HepG2 (cell line): ENCODE results near the gene ARR3. TPM values are rescaled to one million over a fixed set of nuclear protein-coding genes. Genes with fewer than 3 reads are reported as not detected.

Experiments
- ATAC-seq: fragments of 200-7000 bp; cut with Tn5 transposase; 3 replicates; pipeline ENCODE4 v1.9.1; 2020; ENCODE audit warnings: mild to moderate bottlenecking, moderate library complexity
- BruUV-seq: library from RNA; stranded (reverse); fragments of 400-500 nt; replicated peaks from 2 replicates; lab custom pipeline; 2021; lab: Mats Ljungman, UMichigan
- CTCF ChIA-PET: fragments of 300-600 bp; formaldehyde crosslinking; extraction: SDS; loops from one replicate; lab custom pipeline; 2021; ENCODE audit warnings: low total read pairs, inconsistent platforms, low intra/inter-chr PET ratio; lab: Yijun Ruan, JAX
- POLR2A ChIA-PET: fragments of 350-600 bp; sonication (Branson Sonifier 250); formaldehyde crosslinking; loops from one replicate; lab custom pipeline; 2020; ENCODE audit warnings: antibody characterized with exemption, inconsistent platforms; lab: Yijun Ruan, JAX
- DNase-seq: peaks from one replicate; pipeline ENCODE4 v3.0.0-alpha.2; 2015; ENCODE audit warnings: low spot score
- FAIRE-seq: peaks from 3 replicates; lab custom pipeline; 2011; peaks lifted over from hg19 to GRCh38; lab: Jason Lieb, UNC
- H2AFZ ChIP-seq: one replicate; pipeline ENCODE4 v1.6.1; 2011; ENCODE audit warnings: low read length, inconsistent platforms
- H3K27ac ChIP-seq: fragments of 300-600 bp; 3 replicates; pipeline ENCODE4 v1.8.0; 2011; ENCODE audit warnings: mixed run types, mild to moderate bottlenecking, mixed read lengths, low read length, inconsistent platforms; ENCODE audit not compliant: insufficient read depth; ENCODE audit errors: extremely low read length
- H3K27me3 ChIP-seq, 2 experiments: fragments of 200-600 bp in 1 of 2; 2 replicates in 1 of 2; 3 replicates in 1 of 2; pipeline versions ENCODE4 v1.6.0 to v1.8.0; 2011; ENCODE audit warnings: low read length in 2 of 2, mild to moderate bottlenecking in 2 of 2, moderate library complexity in 2 of 2, inconsistent platforms in 1 of 2; ENCODE audit not compliant: insufficient read depth in 2 of 2, control insufficient read depth in 1 of 2
- H3K36me3 ChIP-seq, 2 experiments: fragments of 200-600 bp in 1 of 2; replicated peaks in 1 of 2; 2 replicates in 1 of 2; 3 replicates in 1 of 2; pipeline versions ENCODE4 v1.5.1 to v1.8.0; 2011; ENCODE audit warnings: low read length in 2 of 2, inconsistent platforms in 1 of 2; ENCODE audit not compliant: insufficient read depth in 2 of 2, control insufficient read depth in 1 of 2
- H3K4me1 ChIP-seq: 2 replicates; pipeline ENCODE4 v1.5.1; 2012; ENCODE audit warnings: low read length, inconsistent platforms; ENCODE audit not compliant: insufficient read depth
- H3K4me2 ChIP-seq: 2 replicates; pipeline ENCODE4 v1.6.0; 2011; ENCODE audit warnings: low read depth, low read length, inconsistent platforms
- H3K4me3 ChIP-seq, 3 experiments: fragments of 200-600 bp in 1 of 3; sonication (generic), shearing (Covaris generic) in 1 of 3; replicated peaks in 1 of 3; 2 replicates each; pipeline ENCODE4 v1.5.1; 2011 to 2016; ENCODE audit warnings: low read length in 3 of 3, inconsistent platforms in 2 of 3, low read depth in 2 of 3, mild to moderate bottlenecking in 2 of 3, control low read depth in 1 of 3, mixed read lengths in 1 of 3; ENCODE audit not compliant: insufficient read depth in 1 of 3
- H3K79me2 ChIP-seq: one replicate; pipeline ENCODE4 v1.6.1; 2011; ENCODE audit warnings: low read length, inconsistent platforms; ENCODE audit not compliant: insufficient read depth
- H3K9ac ChIP-seq: 2 replicates; pipeline ENCODE4 v1.6.0; 2011; ENCODE audit warnings: mild to moderate bottlenecking, low read depth, low read length, inconsistent platforms; ENCODE audit not compliant: insufficient read depth
- H3K9me3 ChIP-seq: 2 replicates; pipeline ENCODE4 v1.5.1; 2012; ENCODE audit warnings: mild to moderate bottlenecking, low read length
- H4K20me1 ChIP-seq: 2 replicates; pipeline ENCODE4 v1.6.0; 2011; ENCODE audit warnings: inconsistent platforms, mild to moderate bottlenecking, low read length, moderate library complexity; ENCODE audit not compliant: insufficient read depth
- GFI1 ChIP-seq: sonication (generic); formaldehyde crosslinking; IDR thresholded peaks from 2 replicates; pipeline ENCODE4 v1.5.0; 2020; ENCODE audit warnings: missing genetic modification reagents, mild to moderate bottlenecking, borderline replicate concordance
- RBM22 ChIP-seq: fragments of 200-400 bp; formaldehyde crosslinking; optimal IDR thresholded peaks from 2 replicates; pipeline ENCODE3; 2017; ENCODE audit warnings: mild to moderate bottlenecking, low read length, moderate library complexity
- ZBTB7A ChIP-seq: sonication (generic); formaldehyde crosslinking; IDR thresholded peaks from 2 replicates; pipeline ENCODE4 v1.8.0; 2022; ENCODE audit warnings: mild to moderate bottlenecking, missing genetic modification reagents
- ZNF644 ChIP-seq: IDR thresholded peaks from 2 replicates; pipeline ENCODE4 v1.6.1; 2016; ENCODE audit warnings: low read depth
- ZSCAN5A ChIP-seq: sonication (generic); formaldehyde crosslinking; IDR thresholded peaks from 2 replicates; pipeline ENCODE4 v1.8.0; 2022; ENCODE audit warnings: mild to moderate bottlenecking, missing genetic modification reagents, borderline replicate concordance
- WGBS: methylation state at CpG from one replicate; pipeline ENCODE4 v1.1.6; 2017; ENCODE audit warnings: low lambda C conversion rate; 5-methylcytosine and 5-hydroxymethylcytosine counted together
- in situ Hi-C: cut with HindIII; loops from 2 replicates; pipeline ENCODE4 v1.10.0; 2017; ENCODE audit warnings: low pct_unique_long_range_greater_than_20kb; ENCODE audit not compliant: extremely low pct_ligation_motif_present
- intact Hi-C: fragments of 100-400 bp; cut with micrococcal nuclease; formaldehyde crosslinking; loops from one replicate; pipeline ENCODE4 v1.10.0; 2022; ENCODE audit not compliant: unreplicated experiment
- polyA plus RNA-seq, 8 experiments: library from polyadenylated mRNA; depleted of rRNA in 3 of 8; stranded (reverse) in 7 of 8; unstranded in 1 of 8; fragments of >200 nt; fragmentation: Illumina TruSeq in 4 of 8; extraction: Trizol in 4 of 8; gene quantifications; 2 replicates each; pipeline versions ENCODE4 v1.2.1 to v1.2.3, GENCODE V29; 2011 to 2016; ENCODE audit warnings: low read depth in 4 of 8, missing spikeins in 1 of 8, mixed read lengths in 1 of 8; ENCODE audit not compliant: insufficient read depth in 1 of 8
- total RNA-seq, 5 experiments: library from RNA; depleted of rRNA; stranded (reverse); fragments of >200 nt; fragmentation: Illumina TruSeq; extraction: Trizol; gene quantifications; 2 replicates each; pipeline ENCODE4 v1.2.3, GENCODE V29; 2016; ENCODE audit warnings: low read depth in 1 of 5

Gene ARR3
- total and polyA plus RNA-seq, 2 of the 13 experiments (the other 11 are each of a cell fraction or from before 2014, with no cell fraction given): not detected

- H3K27ac ChIP-seq: no peak overlapping the region
- BruUV-seq: no TSS peak
- POLR2A ChIA-PET: no interaction called here
- no peak overlapping the region for H2AFZ ChIP-seq
- DNase-seq (no peak), ATAC-seq (no peak), FAIRE-seq (no peak)
- intact Hi-C loops: no loop called here
- H3K4me3 ChIP-seq: no peak overlapping the region
- H4K20me1 ChIP-seq: no peaks in the 10 kb centered on the region
- in situ Hi-C loops: no loop called here
- TF ChIP-seq RBM22: no peak
- no peak for TF ChIP-seq GFI1 (CRISPR knock-in tag)
- TF ChIP-seq ZNF644: no peak
- WGBS: 75% methylated on average over 2 of the region's 2 CpGs
- no peaks in the 10 kb centered on the region for H3K27me3 ChIP-seq
- H3K4me1 ChIP-seq: peaks cover 21% of the 10 kb centered on the region
- H3K4me2 ChIP-seq: no peak overlapping the region
- H3K36me3 ChIP-seq: no peaks in the 10 kb centered on the region
- no peaks in the 10 kb centered on the region for H3K79me2 ChIP-seq
- no peak overlapping the region for H3K9ac ChIP-seq
- no peaks in the 10 kb centered on the region for H3K9me3 ChIP-seq
- CTCF ChIA-PET: no interaction called here
These were observed 12.7 kb upstream of the ARR3 start for GRCh38 chrX:70255452-70255851.

- CTCF ChIA-PET: no interaction called here
- in situ Hi-C loops: no loop called here
- no peak for TF ChIP-seq ZBTB7A (CRISPR knock-in tag)
- TF ChIP-seq ZSCAN5A (CRISPR knock-in tag): no peak
These were observed 10.5 kb upstream of the ARR3 start for GRCh38 chrX:70257423-70258288.

More at GRCh38 chrX:70257423-70258288, 10.5 kb upstream of the ARR3 start:
- Histone ChIP-seq H3K9ac (no peak overlapping the region), H3K9me3 (no peaks in the 10 kb centered on the region), H3K27me3 (no peaks in the 10 kb centered on the region), H3K4me1 (peaks cover 21% of the 10 kb centered on the region), H3K4me2 (no peak overlapping the region), H3K36me3 (no peaks in the 10 kb centered on the region), H3K79me2 (no peaks in the 10 kb centered on the region), H2AFZ (no peak overlapping the region), H3K4me3 (no peak overlapping the region), H4K20me1 (no peaks in the 10 kb centered on the region), H3K27ac (no peak overlapping the region)
- POLR2A ChIA-PET: no interaction called here
- intact Hi-C loops: no loop called here
- ATAC-seq (no peak), FAIRE-seq (no peak), DNase-seq (no peak)
- WGBS: 64% methylated on average over 4 of the region's 5 CpGs
- no TSS peak for BruUV-seq
